HG03135 (cell line): ENCODE measurements around the gene ADH4.
"Not testable (repeated sequence)": the region's sequence is repeated elsewhere in the genome, so short reads cannot be mapped to it uniquely, and the experiment has no call there.

Source experiments
- ATAC-seq: cut with Tn5 transposase; IDR thresholded peaks from one replicate; pipeline ENCODE4 v1.9.1; 2021; ENCODE audit warnings: mild to moderate bottlenecking, moderate library complexity; ENCODE audit not compliant: unreplicated experiment

Gene ADH4

DNA sequence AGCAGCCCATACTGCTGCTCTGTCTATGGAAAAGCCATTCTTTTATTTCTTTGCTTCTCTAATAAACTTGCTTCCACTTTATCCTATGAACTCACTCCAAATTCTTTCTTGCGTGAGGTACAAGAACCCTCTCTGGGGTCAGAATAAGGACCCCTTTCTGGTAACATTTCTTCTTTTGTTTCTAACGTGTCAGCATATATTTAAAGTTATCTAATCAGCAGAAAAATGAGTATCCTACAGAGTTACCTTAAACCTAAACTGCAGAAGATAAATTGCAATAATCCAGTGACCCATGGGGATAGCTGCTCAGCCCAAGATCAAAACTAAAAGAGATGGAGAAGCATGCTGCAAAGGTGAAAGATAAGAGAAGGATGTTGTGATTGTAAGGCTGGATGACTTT, 59.5 kb downstream of the ADH4 start:
- ATAC-seq = no peak

- ATAC-seq = no peak
Observed at GRCh38 chr4:99082192-99082591, 61.9 kb downstream of the ADH4 start.

DNA sequence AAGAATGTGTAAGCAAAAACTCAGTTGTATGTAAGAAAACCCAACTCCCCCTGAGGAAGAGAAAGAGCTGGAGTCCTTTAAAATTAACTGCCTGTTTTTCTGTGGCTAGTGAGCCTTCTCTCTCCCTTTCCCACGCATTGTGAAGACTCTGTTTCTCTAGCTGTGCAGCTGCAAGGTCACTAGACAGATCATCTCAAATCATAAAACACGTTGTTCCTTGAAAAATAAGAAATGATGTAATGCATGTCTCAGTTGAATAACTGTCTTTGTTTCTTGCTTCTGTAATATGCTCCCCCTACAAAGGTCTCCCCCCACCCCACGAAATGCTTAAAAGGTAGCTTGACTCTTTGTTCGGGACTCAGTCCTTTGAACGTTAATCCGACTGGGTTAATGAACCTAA, 63.2 kb downstream of the ADH4 start:
- ATAC-seq = not testable (repeated sequence)

- ATAC-seq = no peak
Observed at GRCh38 chr4:99079625-99080295, 64.3 kb downstream of the ADH4 start.

DNA sequence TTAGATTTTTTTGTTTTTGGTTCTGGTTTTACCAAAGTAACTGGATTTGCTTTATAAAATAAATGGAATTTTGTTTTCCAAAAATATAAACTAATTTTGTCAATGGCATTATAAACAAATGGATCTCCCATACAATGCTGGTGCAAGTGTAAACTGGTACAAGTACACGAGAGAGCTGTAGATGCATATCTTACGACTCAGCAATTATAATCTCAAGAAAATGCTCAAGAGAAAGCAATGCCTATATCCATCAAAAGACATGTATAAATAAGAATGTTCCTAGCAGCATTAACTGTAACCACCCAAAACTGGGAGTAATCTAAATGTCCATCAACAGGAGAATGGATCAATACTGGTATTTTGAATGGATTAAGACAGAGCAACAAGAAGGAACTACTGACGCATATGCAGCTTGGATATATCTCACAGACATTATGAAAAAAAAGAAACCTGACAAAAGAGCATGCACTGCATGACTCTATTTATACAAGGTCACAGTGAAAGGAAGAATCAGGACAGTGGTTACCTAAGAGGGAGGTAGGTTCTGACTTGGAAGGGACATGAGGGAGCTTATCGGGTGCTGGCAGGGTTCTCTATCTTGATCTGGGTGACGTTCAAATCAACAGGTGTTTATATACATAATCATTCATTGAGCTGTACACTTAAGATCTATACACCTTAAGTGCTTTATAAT, 65.0 kb downstream of the ADH4 start:
- no peak for ATAC-seq

- ATAC-seq = no peak
Observed at GRCh38 chr4:99078336-99078735, 65.8 kb downstream of the ADH4 start.

DNA sequence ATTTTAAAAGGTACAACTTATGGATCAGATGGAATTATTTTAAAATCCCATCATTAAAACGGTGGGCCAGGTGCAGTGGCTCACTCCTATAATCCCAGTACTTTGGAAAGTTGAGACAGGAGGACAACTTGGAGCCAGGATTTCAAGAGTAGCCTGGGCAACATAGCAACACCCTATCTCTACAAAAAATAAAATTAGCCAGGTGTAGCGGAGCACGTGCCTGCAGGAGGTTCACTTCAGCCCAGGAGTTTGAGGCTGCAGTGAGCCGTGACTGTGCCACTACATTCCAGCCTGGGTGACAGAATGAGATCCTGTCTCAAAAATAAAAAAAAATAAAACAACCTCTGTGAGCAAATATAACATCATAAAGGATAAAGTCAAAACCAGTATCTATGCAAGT, 66.9 kb downstream of the ADH4 start:
- no peak for ATAC-seq

GRCh38 chr4:99076292-99076976, 67.7 kb downstream of the ADH4 start:
- ATAC-seq = no peak

- ATAC-seq = no peak
Observed at GRCh38 chr4:99074816-99075215, 69.3 kb downstream of the ADH4 start.
